PC-9 (cell line): ENCODE results near the gene TRIM71.

Experiments
- EZH2 ChIP-seq: fragments of 200-600 bp; sonication (generic); IDR thresholded peaks from 2 replicates; pipeline ENCODE4 v1.8.0; 2017; ENCODE audit warnings: antibody characterized with exemption, low read depth
- TF ChIP-seq, protein P1 (sequence below): fragments of 200-600 bp; sonication (generic); conservative IDR thresholded peaks from 2 replicates; pipeline ENCODE4 v1.6.1; 2017; ENCODE audit warnings: mixed run types, antibody characterized with exemption, mild to moderate bottlenecking, moderate library complexity

DNA sequence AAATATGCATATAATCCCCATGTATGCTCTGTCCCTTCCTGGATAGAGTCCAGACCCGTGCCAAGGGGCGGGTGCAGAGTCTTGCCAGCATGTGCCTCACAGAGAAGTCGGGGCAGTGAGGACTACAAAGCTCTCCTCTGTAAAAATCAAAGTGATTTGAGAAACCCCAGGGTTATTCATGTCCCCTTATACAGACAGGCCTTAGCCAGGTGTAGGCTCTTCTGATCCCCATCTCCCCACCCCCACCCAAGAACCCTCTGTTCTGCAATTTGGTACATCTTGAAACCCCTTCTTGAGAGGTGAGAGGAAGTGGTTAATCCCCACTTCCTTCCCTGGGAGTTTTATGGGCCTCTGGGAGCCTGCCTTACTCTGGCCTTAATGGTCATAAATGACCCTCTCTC is 24.7 kb downstream of the TRIM71 start:
- TF ChIP-seq, protein P1, sequence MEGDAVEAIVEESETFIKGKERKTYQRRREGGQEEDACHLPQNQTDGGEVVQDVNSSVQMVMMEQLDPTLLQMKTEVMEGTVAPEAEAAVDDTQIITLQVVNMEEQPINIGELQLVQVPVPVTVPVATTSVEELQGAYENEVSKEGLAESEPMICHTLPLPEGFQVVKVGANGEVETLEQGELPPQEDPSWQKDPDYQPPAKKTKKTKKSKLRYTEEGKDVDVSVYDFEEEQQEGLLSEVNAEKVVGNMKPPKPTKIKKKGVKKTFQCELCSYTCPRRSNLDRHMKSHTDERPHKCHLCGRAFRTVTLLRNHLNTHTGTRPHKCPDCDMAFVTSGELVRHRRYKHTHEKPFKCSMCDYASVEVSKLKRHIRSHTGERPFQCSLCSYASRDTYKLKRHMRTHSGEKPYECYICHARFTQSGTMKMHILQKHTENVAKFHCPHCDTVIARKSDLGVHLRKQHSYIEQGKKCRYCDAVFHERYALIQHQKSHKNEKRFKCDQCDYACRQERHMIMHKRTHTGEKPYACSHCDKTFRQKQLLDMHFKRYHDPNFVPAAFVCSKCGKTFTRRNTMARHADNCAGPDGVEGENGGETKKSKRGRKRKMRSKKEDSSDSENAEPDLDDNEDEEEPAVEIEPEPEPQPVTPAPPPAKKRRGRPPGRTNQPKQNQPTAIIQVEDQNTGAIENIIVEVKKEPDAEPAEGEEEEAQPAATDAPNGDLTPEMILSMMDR = no peak
- TF ChIP-seq EZH2 = no peak
